ENCODE data around the gene SMG6.
"Not testable (repeated sequence)": the region's sequence is repeated elsewhere in the genome, so short reads cannot be mapped to it uniquely, and the experiment has no call there.

SMG6 gene

GRCh38 chr17:2227025-2227699 lies 76.4 kb downstream of the SMG6 start:
- no peak for DNase-seq

GRCh38 chr17:2223617-2223927 lies 80.0 kb downstream of the SMG6 start:
- DNase-seq = no peak

GRCh38 chr17:2222901-2223616 lies 80.5 kb downstream of the SMG6 start:
- no peak for DNase-seq

- DNase-seq = no peak
Observed at GRCh38 chr17:2222301-2222700, 81.3 kb downstream of the SMG6 start.

DNA sequence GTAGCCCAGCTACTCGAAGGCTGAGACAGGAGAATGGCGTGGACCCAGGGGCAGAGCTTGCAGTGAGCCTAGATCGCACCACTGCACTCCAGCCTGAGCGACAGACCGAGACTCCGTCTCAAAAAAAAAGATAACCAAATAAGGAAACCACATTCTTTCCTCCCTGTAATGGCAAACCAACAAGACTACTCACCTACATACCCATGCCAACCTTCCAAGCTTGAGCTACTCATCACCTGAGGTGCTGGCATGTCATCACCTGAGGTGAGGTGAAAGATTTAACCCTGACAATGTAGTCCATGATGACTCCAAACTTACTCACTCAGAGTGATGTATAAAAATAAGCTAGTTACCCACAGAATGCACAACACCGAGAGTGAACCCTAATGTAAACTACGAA lies 85.2 kb downstream of the SMG6 start:
- no peak for DNase-seq

DNA sequence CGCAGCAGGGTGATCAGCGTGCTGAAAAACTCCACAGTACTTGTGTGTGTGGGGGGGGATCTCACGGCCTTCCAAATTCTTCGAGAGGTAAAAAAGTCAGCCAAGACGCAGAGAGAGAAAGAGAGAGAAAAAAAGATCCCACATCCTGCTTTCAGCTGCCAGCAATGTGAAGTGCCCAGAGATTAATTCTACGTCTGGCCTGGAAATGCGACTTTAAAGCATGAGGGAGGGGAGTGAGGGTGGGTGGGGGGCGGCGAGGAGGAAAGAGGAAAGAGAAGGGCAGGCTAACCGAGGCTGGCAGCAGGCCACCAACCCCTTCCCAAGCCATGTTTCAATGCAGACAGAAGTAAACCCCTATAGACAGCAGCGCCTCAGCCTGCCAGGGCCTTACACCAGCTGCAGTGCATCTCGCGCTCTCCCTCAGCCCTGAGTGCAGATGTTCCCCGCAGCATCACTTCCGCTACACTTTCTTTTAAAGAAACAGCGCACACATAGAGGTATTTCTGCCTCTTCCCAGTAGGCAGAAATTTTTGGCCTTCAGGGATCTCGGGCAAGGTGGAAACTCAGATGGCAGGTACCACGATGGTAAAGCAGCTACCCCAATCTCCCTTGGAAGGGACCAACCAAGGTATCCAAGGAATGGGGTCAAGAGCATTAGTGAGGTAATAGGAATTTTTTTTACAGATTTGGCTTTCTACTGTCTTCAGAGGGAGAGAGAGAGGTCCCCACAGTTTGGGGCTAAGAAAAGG lies 87.8 kb downstream of the SMG6 start:
- DNase-seq = peak; percentile 35

- no peak for DNase-seq
Observed at GRCh38 chr17:2214929-2215615, 88.5 kb downstream of the SMG6 start.

DNA sequence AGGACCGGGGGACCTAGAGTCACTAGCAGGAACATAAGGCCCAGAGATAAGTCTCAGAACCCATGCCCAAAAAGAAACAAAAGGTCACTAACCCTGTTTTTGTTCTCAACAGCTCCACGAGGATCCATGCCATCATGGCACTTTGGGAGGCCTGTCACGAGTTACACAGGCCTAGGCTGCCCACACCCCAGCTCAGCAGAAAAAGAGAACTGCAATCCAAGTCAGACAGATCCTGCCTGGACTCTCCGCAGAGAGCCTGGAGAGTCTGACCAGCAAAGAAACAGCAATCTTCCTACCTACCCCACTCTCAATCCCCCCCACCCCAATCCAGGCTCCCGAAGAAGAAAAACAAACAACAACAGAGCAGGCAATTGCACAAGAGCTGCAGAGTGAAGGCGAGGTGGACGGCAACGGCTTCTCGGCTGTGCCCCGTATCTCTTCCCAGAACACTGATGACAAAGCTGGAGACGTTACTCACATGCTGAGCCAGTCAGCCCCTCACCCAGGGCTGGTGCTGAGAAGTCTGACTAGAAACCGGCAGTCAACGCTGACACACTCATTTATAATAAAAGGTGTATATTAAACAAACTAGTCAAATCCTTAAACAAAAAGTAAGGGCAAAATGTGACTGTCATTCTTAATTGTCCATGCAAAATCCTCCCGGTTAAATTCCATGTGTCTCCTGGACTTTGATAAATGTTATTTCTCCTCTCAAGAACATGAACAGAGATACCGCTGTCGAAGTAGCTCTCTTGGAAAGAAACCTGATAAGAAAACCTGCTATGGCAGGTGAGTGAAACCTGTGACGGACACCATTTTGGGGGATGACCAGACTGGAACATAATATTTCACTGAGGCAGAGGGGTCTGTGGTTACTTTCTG lies 89.3 kb downstream of the SMG6 start:
- peak; percentile 42 for DNase-seq

DNA sequence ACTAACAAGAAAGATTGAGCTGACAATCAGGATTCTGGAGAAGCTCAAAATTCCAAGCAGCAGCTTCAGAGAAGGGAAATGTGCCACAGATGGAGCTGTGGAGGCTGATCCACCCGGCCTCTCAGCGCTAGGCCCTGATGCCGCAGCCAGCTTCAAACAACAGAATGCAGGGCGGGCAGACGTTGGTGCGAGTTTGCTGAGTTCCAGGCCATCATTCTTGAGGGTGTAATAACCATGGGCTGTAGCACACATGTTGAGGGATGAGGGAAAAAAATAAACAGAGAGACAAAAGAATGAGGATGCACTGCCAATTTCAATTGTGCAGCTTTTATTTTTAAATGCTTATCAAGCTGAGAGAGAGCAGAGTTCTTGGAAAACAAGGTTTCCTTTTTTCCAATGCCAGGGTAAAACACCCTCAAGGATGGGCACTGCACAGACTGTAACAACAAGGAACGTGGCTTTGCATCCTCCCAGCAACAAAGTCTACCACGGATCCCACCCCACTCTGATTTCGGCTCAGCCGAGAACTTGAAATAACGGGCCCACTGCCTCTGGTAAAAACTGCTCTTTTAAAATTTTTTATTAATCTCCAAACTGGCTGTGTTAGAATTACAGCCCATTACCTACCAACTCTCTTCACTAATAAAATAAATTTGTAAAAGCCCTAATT lies 90.2 kb downstream of the SMG6 start:
- DNase-seq = no peak

- no peak for DNase-seq
Observed at GRCh38 chr17:2212400-2212981, 91.1 kb downstream of the SMG6 start.

DNA sequence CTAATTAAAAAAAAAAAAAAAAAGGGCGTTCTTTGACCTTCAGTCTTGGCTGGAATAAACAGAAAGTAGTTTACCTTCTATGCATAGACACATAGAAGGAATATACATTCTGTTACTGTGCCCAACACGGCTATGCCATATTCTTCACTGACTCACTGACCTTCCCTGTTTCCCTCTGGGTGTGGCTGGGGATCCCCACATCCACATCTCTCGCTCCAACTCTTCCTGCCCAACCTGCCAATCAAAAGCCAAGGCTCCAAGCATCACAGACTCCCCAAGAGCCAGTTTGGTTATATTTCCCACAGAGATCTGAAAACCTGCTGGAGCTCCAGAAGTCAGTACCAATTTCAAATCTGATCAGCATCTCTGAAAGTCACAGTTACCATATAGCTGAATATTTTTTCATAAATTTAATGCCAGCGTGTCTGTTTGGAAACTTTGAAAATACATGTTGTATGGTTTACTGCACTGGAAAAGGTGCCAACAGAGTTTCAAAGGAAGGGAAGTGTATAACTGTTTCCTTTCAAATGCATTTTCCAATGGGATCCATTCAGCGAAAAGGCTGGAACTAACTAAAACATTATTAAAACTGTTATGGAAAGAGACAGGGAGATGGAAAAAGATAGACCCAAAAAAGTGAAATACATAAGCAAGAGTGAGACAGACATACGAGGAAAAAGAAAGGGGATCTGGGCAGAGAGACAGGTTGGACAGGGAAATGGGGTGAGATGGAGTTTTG lies 91.8 kb downstream of the SMG6 start:
- no peak for DNase-seq

- no peak for DNase-seq
Observed at GRCh38 chr17:2210726-2211125, 92.9 kb downstream of the SMG6 start.

- no peak for DNase-seq
Observed at GRCh38 chr17:2207815-2208515, 95.6 kb downstream of the SMG6 start.

- no peak for DNase-seq
Observed at GRCh38 chr17:2204393-2204792, 99.2 kb downstream of the SMG6 start.

DNA sequence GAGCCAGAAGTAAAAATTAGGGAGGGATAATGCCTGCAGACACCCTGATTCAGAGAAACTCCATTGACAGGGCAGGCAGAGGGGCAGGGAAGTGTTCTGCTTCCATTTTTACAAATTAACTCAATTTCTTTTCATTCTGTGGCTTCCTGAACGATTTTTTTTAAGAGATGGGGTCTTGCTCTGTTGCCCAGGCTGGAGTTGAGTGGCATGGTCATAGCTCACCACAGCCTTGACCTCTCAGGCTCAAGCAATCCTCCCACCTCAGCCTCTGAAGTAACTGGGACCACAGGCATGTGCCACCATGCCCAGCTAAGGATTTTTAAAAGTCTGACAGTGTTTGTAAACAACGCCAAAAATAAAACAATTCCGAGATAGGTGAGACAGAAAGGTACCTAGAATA lies 99.8 kb downstream of the SMG6 start:
- DNase-seq = no peak

DNA sequence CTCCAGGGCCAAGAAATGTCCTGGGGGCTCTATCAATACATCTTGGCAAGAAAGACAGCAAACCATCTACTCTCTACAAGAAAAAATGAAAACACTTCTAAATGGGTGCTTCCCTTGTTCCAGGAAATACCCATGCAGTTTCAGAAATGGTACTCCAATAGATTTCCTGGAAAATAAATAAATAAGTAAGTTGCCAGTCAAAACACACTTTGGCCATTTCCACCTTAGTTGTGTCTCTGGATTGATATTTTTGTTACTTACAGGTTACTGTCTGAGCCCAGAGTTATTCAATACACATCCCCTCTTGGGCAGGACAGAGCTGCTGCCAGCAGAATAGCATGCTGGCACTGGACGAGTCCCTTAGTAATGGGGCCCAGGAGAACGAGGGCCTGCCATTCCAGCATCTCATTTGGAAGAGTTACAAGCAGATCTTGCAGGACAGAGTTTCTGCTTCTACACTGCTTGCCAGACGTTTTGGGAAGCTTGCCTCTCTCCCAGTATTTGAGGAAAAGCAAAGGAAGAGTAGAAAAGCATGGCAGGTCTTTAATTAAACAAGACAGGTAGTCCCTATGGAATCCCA lies 100.5 kb downstream of the SMG6 start:
- no peak for DNase-seq

DNA sequence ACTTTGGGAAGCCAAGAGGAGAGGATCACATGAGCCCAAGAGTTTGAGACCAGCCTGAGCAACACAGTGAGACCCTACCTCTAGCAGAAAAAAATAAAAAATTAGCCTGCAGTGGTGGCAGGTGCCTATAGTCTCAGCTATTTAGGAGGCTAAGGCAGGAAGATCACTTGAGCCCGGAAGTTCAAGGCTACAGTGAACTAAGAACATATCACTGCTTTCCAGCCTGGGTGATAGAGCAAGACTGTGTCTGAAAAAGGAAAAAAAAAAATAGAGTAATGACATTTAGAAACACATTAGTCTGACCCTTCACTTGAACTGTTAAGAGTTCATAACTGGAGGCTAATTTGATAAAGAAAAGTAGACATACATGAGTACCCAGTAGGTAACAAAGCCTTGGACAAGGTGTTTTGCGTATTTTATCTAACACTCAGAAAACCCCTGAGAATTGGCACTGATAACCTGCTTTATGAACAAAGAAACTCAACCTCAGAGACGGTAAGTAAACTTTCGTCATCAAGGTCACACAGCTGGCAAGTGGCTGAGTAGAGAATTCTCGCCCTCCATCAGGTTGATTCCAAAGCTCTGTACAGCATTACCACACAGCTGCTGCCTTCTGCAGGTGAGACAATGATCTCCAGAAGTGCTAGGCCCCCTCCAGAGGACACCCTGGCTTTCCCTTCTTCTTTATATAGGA lies 101.1 kb downstream of the SMG6 start:
- no peak for DNase-seq

- DNase-seq = not testable (repeated sequence)
Observed at GRCh38 chr17:2199386-2199785, 104.2 kb downstream of the SMG6 start.

DNA sequence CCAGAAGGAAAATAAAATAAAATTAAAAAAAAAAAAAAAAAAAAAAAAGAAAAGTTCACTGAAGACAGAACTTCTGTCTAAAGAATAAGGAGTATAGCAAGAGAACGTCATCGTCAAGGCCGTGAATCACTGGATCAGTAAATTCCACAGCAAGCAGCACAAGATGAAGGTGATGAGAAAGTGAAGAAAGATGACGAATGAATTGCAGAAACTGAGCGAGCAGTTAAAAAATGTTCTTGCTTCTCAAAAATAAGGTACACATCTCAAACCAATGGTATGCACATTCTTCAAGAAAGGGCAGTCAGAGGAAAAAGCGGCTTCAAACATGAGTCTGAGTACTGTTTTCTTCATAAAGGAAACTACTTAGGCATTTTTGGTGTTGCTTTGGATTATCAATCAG lies 104.7 kb downstream of the SMG6 start:
- no peak for DNase-seq
